ENCODE measurements around the gene LIPN. TPM values are rescaled to one million over a fixed set of nuclear protein-coding genes. Genes with fewer than 3 reads are reported as not detected.
A peak's percentile ranks its signal among the peaks of the same experiment; 100 is the strongest.

Gene LIPN, protein sequence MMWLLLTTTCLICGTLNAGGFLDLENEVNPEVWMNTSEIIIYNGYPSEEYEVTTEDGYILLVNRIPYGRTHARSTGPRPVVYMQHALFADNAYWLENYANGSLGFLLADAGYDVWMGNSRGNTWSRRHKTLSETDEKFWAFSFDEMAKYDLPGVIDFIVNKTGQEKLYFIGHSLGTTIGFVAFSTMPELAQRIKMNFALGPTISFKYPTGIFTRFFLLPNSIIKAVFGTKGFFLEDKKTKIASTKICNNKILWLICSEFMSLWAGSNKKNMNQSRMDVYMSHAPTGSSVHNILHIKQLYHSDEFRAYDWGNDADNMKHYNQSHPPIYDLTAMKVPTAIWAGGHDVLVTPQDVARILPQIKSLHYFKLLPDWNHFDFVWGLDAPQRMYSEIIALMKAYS
- total RNA-seq: not detected in 2 replicates
- long read RNA-seq: 0 reads

DNA sequence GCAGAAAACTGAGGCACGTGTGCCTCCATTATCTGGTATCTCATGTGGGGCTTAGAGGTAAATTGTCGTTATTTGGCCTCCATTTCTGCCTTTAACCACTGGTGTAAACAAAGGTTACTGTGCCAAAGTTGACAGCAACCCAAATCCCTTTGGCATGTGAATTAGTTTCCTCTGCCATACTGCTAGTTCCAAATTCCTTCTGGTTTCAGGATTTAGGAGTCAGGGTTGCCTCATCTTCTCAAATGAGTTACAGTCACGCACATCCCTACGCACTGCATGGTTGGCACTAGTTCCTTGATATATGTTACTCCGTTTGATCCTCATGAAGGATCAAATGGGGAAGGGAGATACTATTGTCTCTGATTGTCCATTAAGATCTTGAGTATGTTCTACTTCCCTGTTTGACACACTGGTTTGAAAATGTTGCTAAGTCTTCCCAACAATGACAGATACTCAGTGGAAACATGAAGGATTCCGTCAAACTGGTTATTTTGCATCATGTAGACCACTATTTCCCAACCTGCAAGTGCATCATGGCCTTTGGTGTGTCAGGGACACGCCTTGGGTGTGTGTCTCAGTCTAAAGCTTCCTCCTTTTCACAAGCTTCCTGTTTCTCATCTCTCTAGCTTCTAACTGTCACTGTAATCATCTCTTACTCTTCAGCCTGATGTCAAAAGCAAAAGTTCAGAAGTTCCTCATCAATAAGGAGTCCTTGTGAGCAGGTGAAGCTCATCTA, at the start of gene LIPN:
Gene LIPN, plus strand, starts transcription at position 655 of the 736 bp plus-strand sequence. CDS start 1,386 bp downstream, outside the sequence.
- no peaks in the 10 kb centered on the region for H3K9me3 Mint-ChIP-seq
- DNase-seq (ENCODE audit: low read depth, low spot score): no peak
- TF ChIP-seq CTCF (conservative IDR thresholded peaks at IDR 0.05): no peak
- H3K4me1 Mint-ChIP-seq: no peaks in the 10 kb centered on the region
- no peaks in the 10 kb centered on the region for H3K36me3 Mint-ChIP-seq (ENCODE audit: low read depth)
- no peak within 1 kb of the TSS for H3K4me3 Mint-ChIP-seq
- no peak within 1 kb of the TSS for H3K27ac Mint-ChIP-seq (ENCODE audit: unreplicated experiment)
- no peaks in the 10 kb centered on the region for H3K27me3 Mint-ChIP-seq (ENCODE audit: low read depth)

- no peak for DNase-seq (ENCODE audit: low read depth, low spot score)
- no peaks in the 10 kb centered on the region for H3K4me1 Mint-ChIP-seq
- no peak overlapping the region for H3K27ac Mint-ChIP-seq (ENCODE audit: unreplicated experiment)
- no peaks in the 10 kb centered on the region for H3K9me3 Mint-ChIP-seq
- no peaks in the 10 kb centered on the region for H3K27me3 Mint-ChIP-seq (ENCODE audit: low read depth)
- no peak overlapping the region for H3K4me3 Mint-ChIP-seq
- no peak for TF ChIP-seq CTCF (conservative IDR thresholded peaks at IDR 0.05)
- H3K36me3 Mint-ChIP-seq (ENCODE audit: low read depth): no peaks in the 10 kb centered on the region
Observed at GRCh38 chr10:88715517-88715916, 44.3 kb upstream of the LIPN start.

GRCh38 chr10:88721392-88721791, 38.4 kb upstream of the LIPN start:
- no peak for TF ChIP-seq CTCF (conservative IDR thresholded peaks at IDR 0.05)
- H3K27me3 Mint-ChIP-seq (ENCODE audit: low read depth): peaks cover 2% of the 10 kb centered on the region
- H3K9me3 Mint-ChIP-seq: peaks cover 2% of the 10 kb centered on the region
- no peak overlapping the region for H3K4me3 Mint-ChIP-seq
- no peaks in the 10 kb centered on the region for H3K36me3 Mint-ChIP-seq (ENCODE audit: low read depth)
- H3K4me1 Mint-ChIP-seq: no peaks in the 10 kb centered on the region
- no peak for DNase-seq (ENCODE audit: low read depth, low spot score)
- no peak overlapping the region for H3K27ac Mint-ChIP-seq (ENCODE audit: unreplicated experiment)

DNA sequence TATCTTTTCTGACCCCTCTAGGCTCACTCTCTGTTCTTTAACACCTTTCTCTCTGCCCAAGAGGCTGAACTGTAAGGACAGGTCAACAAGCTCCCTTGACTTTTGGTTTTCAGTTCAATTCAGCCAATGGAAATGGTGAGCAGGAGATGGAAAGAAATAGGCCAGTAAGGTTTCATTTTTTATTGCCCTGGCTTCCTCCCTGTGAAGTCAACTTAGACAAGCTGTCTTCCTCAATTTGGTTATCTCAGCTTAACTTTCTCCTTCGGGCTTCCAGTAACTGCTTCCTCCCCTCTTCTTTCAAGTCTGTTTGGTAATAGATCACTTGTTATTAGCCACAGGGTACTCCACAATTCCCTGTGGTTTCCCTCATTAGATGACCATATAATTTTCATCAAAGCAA, 34.0 kb upstream of the LIPN start:
- no peak for TF ChIP-seq CTCF (conservative IDR thresholded peaks at IDR 0.05)
- Mint-ChIP-seq H3K36me3 (ENCODE audit: low read depth) (no peaks in the 10 kb centered on the region), H3K27me3 (ENCODE audit: low read depth) (peaks cover 6% of the 10 kb centered on the region), H3K27ac (ENCODE audit: unreplicated experiment) (no peak overlapping the region), H3K4me1 (no peaks in the 10 kb centered on the region), H3K4me3 (no peak overlapping the region), H3K9me3 (peaks cover 2% of the 10 kb centered on the region)
- DNase-seq (ENCODE audit: low read depth, low spot score): no peak

- TF ChIP-seq CTCF (conservative IDR thresholded peaks at IDR 0.05): peak; percentile 34
- H3K27ac Mint-ChIP-seq (ENCODE audit: unreplicated experiment): no peak overlapping the region
- H3K9me3 Mint-ChIP-seq: peaks cover 2% of the 10 kb centered on the region
- H3K27me3 Mint-ChIP-seq (ENCODE audit: low read depth): peaks cover 6% of the 10 kb centered on the region
- H3K4me3 Mint-ChIP-seq: no peak overlapping the region
- H3K4me1 Mint-ChIP-seq: no peaks in the 10 kb centered on the region
- no peaks in the 10 kb centered on the region for H3K36me3 Mint-ChIP-seq (ENCODE audit: low read depth)
- DNase-seq (ENCODE audit: low read depth, low spot score): peak; percentile 6
Observed at GRCh38 chr10:88728107-88728763, 31.6 kb upstream of the LIPN start.
